HFFc6 (cell line): ENCODE data around the gene TMUB1. TPM values are rescaled to one million over a fixed set of nuclear protein-coding genes. Genes with fewer than 3 reads are reported as not detected.

ENCODE experiments used
- DNase-seq: peaks from one replicate; pipeline ENCODE4 v3.0.0-alpha.2; 2018
- H3K27ac Mint-ChIP-seq: 2 replicates; pipeline ENCODE4 v1.8.0; 2020; ENCODE audit warnings: mild to moderate bottlenecking, mixed read lengths
- H3K27me3 Mint-ChIP-seq: 2 replicates; pipeline ENCODE4 v1.8.0; 2021; ENCODE audit warnings: mild to moderate bottlenecking, moderate library complexity, mixed read lengths; ENCODE audit not compliant: insufficient read depth
- H3K36me3 Mint-ChIP-seq: 2 replicates; pipeline ENCODE4 v1.8.0; 2021; ENCODE audit warnings: low read depth, mixed read lengths
- H3K4me1 Mint-ChIP-seq: 2 replicates; pipeline ENCODE4 v1.8.0; 2020; ENCODE audit warnings: low read depth, mixed read lengths
- H3K4me3 Mint-ChIP-seq: 2 replicates; pipeline ENCODE4 v1.8.0; 2020; ENCODE audit warnings: mild to moderate bottlenecking, moderate library complexity, mixed read lengths
- H3K9me3 Mint-ChIP-seq: 2 replicates; pipeline ENCODE4 v1.8.0; 2020; ENCODE audit warnings: mild to moderate bottlenecking, mixed read lengths
- total RNA-seq, 6 experiments: library from RNA; stranded (reverse); fragmentation: NEBNext Ultra II Directional; extraction: Animal tissue kit (Norgen Biotek cat#: 25700); gene quantifications; 2 replicates in 1 of 6; 3 replicates in 5 of 6; pipeline ENCODE4 v1.2.3, GENCODE V29; 2021
- TF ChIP-seq, protein P1 (sequence below): fragments of 200-600 bp; sonication (generic); IDR thresholded peaks from 2 replicates; pipeline ENCODE4 v1.5.0; 2021; ENCODE audit warnings: antibody characterized with exemption, mild to moderate bottlenecking

Gene TMUB1
- total RNA-seq, 6 experiments from 2014 or later: 44.0 to 57.8 (median 51.9) TPM

DNA sequence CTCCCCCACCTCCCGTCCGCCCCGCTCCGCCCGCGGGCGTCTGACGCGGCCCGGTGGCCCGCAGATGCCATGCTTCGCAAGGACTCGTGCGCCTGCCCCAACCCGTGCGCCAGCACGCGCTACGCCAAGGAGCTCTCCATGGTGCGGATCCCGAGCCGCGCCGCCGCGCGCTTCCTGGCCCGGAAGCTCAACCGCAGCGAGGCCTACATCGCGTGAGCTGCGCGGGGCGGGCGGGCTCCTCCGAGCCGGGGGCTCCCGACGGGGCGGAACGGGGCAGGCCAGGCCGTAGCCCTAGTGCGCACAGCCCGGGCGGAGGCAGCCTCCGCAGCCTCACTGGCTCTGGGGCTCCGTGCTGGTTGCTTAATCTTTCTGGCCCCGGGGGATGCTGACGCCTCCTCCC lies 32.2 kb downstream of the TMUB1 start:
- Mint-ChIP-seq H3K36me3 (no peaks in the 10 kb centered on the region; the same call in 1 of the 2 replicates), H3K4me3 (no peak overlapping the region), H3K27ac (no peak overlapping the region), H3K4me1 (peaks cover 15% of the 10 kb centered on the region), H3K27me3 (peaks cover 2% of the 10 kb centered on the region; the same call in 1 of the 2 replicates), H3K9me3 (no peaks in the 10 kb centered on the region)
- TF ChIP-seq, protein P1, sequence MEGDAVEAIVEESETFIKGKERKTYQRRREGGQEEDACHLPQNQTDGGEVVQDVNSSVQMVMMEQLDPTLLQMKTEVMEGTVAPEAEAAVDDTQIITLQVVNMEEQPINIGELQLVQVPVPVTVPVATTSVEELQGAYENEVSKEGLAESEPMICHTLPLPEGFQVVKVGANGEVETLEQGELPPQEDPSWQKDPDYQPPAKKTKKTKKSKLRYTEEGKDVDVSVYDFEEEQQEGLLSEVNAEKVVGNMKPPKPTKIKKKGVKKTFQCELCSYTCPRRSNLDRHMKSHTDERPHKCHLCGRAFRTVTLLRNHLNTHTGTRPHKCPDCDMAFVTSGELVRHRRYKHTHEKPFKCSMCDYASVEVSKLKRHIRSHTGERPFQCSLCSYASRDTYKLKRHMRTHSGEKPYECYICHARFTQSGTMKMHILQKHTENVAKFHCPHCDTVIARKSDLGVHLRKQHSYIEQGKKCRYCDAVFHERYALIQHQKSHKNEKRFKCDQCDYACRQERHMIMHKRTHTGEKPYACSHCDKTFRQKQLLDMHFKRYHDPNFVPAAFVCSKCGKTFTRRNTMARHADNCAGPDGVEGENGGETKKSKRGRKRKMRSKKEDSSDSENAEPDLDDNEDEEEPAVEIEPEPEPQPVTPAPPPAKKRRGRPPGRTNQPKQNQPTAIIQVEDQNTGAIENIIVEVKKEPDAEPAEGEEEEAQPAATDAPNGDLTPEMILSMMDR: no peak
- peak; percentile 36 for DNase-seq

DNA sequence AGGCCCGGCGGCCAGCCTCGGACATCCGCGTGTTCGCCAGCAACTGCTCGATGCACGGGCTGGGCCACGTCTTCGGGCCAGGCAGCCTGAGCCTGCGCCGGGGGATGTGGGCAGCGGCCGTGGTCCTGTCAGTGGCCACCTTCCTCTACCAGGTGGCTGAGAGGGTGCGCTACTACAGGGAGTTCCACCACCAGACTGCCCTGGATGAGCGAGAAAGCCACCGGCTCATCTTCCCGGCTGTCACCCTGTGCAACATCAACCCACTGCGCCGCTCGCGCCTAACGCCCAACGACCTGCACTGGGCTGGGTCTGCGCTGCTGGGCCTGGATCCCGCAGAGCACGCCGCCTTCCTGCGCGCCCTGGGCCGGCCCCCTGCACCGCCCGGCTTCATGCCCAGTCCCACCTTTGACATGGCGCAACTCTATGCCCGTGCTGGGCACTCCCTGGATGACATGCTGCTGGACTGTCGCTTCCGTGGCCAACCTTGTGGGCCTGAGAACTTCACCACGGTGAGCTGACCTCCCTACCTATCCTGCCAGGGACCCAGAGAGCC lies 34.3 kb downstream of the TMUB1 start:
- DNase-seq: no peak
- TF ChIP-seq, protein P1: no peak
- peaks cover 14% of the 10 kb centered on the region for H3K4me1 Mint-ChIP-seq
- no peaks in the 10 kb centered on the region; the same call in 1 of the 2 replicates for H3K36me3 Mint-ChIP-seq
- H3K27me3 Mint-ChIP-seq: peaks cover 2% of the 10 kb centered on the region
- no peak overlapping the region for H3K4me3 Mint-ChIP-seq
- no peaks in the 10 kb centered on the region for H3K9me3 Mint-ChIP-seq
- H3K27ac Mint-ChIP-seq: no peak overlapping the region

DNA sequence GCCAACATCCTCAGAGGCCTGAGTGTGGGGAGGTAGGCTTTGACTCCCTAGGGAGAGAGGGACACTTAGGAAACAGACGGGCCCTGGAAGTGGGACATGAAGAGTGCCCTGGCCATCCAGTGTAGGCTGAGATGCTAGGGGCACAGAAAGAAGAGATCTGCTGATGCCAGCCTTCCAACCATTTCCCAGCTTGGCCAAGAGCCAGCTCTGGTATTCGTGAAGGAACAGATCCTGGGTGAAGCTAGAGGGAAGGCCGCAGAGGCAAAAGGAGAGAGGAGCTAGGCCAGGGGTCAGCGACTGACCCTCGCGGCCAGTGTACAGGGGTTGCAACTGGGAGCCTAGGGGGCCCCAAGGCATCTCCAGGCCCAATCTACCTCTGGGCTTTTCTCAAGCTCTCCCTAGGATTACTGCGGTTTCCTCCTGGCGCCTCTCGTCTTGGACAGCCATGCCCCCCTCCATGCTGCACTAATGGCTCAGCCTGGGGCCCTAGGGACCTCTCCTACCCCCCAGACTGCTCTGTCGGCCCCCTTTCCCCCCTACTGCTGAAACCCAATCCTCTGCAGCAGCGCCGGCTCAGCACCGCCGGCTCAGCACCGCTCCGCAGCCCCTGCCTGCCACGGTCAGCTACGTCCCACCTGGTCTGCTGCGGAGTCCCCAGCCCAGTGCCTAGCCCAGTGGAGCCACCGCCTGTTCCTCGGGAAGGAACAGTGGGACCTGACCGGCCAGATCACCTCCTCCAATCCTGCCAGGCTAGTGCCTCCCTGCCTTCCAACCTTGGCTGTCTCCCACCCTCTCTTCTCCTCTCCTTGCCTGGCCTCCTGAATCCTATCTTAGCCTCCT lies 35.1 kb downstream of the TMUB1 start, which contains the start of gene ASIC3:
ASIC3 (plus strand) TSS at position 556 of the 840 bp plus-strand sequence. CDS start 355 bp downstream, outside the sequence.
- Mint-ChIP-seq H3K9me3 (no peaks in the 10 kb centered on the region), H3K27ac (peak within 1 kb of the TSS; percentile 51), H3K4me1 (peaks cover 14% of the 10 kb centered on the region), H3K36me3 (no peaks in the 10 kb centered on the region; the same call in 1 of the 2 replicates), H3K27me3 (peaks cover 2% of the 10 kb centered on the region), H3K4me3 (no peak within 1 kb of the TSS)
- no peak for DNase-seq
- TF ChIP-seq, protein P1: no peak

DNA sequence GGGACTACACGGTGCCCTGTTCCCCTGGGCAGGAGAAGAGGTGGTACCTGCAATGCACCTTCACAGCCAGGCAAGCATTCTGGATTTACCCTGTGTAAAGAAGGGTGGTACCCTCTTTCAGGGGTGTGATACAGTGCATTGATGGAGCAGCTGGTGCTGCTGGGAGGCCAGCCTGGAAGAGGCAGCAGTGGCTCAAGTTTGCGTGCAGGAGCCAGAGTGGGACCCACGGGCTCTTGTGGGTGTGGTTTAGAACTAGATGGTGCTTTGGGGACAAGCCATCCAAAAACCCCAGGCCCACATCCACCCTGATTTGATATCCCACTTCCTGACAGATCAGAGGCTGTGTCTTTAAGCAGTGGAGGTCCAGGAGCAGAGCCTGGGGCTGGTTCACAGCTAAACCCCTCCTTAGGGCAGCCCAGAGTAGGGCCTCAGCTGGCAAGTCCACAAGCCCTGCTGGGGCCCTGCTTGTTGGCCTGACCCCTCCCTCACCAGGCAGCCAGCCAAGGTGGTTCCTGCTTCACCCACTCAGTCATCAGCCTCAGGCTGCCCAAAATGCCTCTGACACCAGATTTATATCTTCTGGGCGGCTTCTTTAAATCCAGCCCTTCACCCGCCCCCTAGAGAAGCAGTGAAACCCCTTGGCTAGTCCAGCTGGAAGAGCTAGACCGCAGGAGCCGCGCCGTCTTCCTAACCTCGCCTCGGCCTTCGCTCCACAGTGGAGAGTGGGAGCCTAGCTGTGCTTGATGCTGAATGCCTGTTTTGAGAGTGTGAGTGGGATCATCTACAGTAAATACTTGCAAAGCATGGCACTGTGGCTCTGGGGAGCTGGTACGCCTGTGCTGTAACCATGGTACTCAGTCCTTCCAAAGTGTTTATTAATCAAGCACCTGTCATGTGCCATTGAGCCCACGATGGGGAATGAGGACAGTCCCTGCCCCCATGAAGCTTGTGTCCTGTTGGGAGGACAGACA lies 36.4 kb downstream of the TMUB1 start:
- Mint-ChIP-seq H3K27ac (peak overlapping the region; percentile 51), H3K36me3 (no peaks in the 10 kb centered on the region), H3K27me3 (peaks cover 2% of the 10 kb centered on the region), H3K4me3 (no peak overlapping the region), H3K4me1 (peaks cover 14% of the 10 kb centered on the region), H3K9me3 (no peaks in the 10 kb centered on the region)
- peak; percentile 48 for DNase-seq
- TF ChIP-seq, protein P1: no peak

DNA sequence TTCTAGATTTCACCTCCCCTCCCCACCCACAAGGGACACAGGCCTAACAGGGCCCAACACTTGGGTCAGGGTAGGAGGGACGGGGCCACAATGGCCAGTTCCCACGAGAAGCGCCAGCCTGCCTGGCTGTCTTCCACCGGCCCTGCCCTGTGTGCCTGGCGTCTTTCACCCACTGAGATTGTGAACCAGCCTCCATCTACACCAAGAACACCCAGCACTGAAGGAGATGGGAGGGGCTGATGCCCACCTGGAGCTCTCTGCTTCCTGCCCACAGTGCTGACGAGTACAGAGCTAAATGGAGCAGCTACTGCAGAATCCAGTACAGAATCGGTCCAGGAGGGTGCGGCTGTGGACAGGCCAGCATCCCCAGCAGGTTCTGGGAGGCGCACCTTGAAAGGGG lies 37.3 kb downstream of the TMUB1 start:
- DNase-seq: no peak
- Mint-ChIP-seq H3K4me1 (peaks cover 14% of the 10 kb centered on the region), H3K27me3 (peaks cover 2% of the 10 kb centered on the region), H3K27ac (no peak overlapping the region), H3K4me3 (no peak overlapping the region), H3K9me3 (no peaks in the 10 kb centered on the region), H3K36me3 (no peaks in the 10 kb centered on the region)
- TF ChIP-seq, protein P1: no peak
